T-helper 17 cell (primary cell): ENCODE results near the gene NR5A1. TPM values are rescaled to one million over a fixed set of nuclear protein-coding genes. Genes with fewer than 3 reads are reported as not detected.

Experiments
- ATAC-seq: fragments of 150-1000 bp; cut with Tn5 transposase; 2 replicates; pipeline ENCODE4 v1.10.0; 2021; ENCODE audit warnings: mild to moderate bottlenecking, moderate library complexity
- DNase-seq, 3 donors: peaks; one replicate each; pipeline versions ENCODE4 v3.0.0 to v3.0.0-alpha.2; 2020 to 2021
- H3K9me3 ChIP-seq: one replicate; pipeline ENCODE4 v1.7.0; 2013; ENCODE audit warnings: low read length, mild to moderate bottlenecking; ENCODE audit not compliant: control insufficient read depth, poor library complexity, severe bottlenecking
- H3K27ac Mint-ChIP-seq: one replicate; pipeline ENCODE4 v1.8.0; 2022; ENCODE audit warnings: mild to moderate bottlenecking, moderate library complexity, mixed read lengths
- H3K27me3 Mint-ChIP-seq: one replicate; pipeline ENCODE4 v1.8.0; 2022; ENCODE audit warnings: mixed read lengths
- H3K36me3 Mint-ChIP-seq: one replicate; pipeline ENCODE4 v1.8.0; 2022; ENCODE audit warnings: low read depth, mixed read lengths
- H3K4me1 Mint-ChIP-seq: one replicate; pipeline ENCODE4 v1.8.0; 2022; ENCODE audit warnings: mild to moderate bottlenecking, mixed read lengths
- H3K4me3 Mint-ChIP-seq: one replicate; pipeline ENCODE4 v1.8.0; 2022; ENCODE audit warnings: mild to moderate bottlenecking, moderate library complexity, mixed read lengths
- total RNA-seq, 4 donors: library from RNA in 2 of 4; stranded (reverse) in 2 of 4; gene quantifications; one replicate each; pipeline ENCODE4 v1.2.3 and lab custom pipeline; 2022 to 2026

Gene NR5A1
- total RNA-seq, 2 donors from 2014 or later, result not detected

DNA sequence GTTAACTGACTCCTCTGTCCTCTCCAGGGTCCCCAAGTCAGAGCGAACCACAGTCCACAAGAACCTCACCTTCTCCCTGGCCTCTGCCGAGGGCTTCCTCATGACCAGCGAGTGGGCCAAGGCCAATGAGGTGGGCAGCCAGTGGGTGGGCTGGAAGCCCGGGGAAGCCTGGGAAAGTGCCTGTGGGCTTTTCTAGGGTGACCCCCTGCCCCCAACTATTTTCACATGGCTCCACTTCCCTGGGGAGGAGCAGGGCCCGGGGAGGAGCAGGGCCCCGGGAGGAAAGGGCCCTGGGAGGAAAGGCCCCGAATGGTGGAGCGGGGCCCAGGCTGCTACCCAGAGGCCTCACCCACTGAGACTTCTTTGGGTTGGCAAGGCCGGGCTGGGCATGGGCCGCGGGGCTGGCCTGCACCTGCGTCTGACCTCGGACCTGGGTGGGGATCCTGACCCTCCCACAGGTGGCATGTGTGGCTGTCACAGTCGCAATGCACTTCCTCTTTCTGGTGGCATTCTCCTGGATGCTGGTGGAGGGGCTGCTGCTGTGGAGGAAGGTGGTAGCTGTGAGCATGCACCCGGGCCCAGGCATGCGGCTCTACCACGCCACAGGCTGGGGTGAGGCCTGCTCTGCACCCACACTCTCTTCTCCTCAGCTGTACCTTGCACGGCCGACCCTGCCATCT, 39.0 kb downstream of the NR5A1 start:
- DNase-seq, result no peak
- H3K4me3 Mint-ChIP-seq, result no peak overlapping the region
- peaks cover 34% of the 10 kb centered on the region for H3K27me3 Mint-ChIP-seq
- no peaks in the 10 kb centered on the region for H3K9me3 ChIP-seq
- no peak overlapping the region for H3K27ac Mint-ChIP-seq
- H3K4me1 Mint-ChIP-seq, result peaks cover 2% of the 10 kb centered on the region
- no peak for ATAC-seq
- H3K36me3 Mint-ChIP-seq, result peaks cover 4% of the 10 kb centered on the region

- ATAC-seq (no peak), DNase-seq (no peak)
- H3K27ac Mint-ChIP-seq, result no peak overlapping the region
- H3K4me1 Mint-ChIP-seq, result no peaks in the 10 kb centered on the region
- peaks cover 28% of the 10 kb centered on the region for H3K27me3 Mint-ChIP-seq
- no peaks in the 10 kb centered on the region for H3K9me3 ChIP-seq
- H3K4me3 Mint-ChIP-seq, result no peak overlapping the region
- H3K36me3 Mint-ChIP-seq, result peaks cover 4% of the 10 kb centered on the region
These were observed 39.7 kb downstream of the NR5A1 start for GRCh38 chr9:124467410-124468060.

GRCh38 chr9:124465736-124466135, 41.5 kb downstream of the NR5A1 start:
- no peak for DNase-seq
- H3K4me1 Mint-ChIP-seq, result no peaks in the 10 kb centered on the region

DNA sequence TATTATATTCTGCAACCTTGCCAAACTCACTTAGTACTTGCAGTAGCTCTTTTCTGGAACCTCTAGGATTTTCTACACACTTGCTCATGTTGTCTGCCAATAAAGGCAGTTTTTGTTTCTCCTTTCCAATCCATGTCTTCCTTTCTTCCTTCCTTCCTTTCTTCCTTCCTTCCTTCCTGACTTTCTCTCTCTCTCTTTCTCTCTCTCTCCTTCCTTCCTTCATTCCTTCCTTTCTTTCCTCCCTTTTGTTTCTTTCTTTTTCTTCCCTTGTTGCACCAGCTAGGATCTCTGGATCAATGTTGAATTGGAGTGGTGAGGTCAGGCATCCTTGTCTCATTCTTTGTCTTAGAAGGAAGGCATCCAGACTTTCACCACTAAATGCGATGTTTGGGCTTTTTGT, 44.5 kb downstream of the NR5A1 start:
- Mint-ChIP-seq H3K4me1 (no peaks in the 10 kb centered on the region), H3K27ac (no peak overlapping the region), H3K36me3 (no peaks in the 10 kb centered on the region), H3K27me3 (peaks cover 13% of the 10 kb centered on the region), H3K4me3 (no peak overlapping the region)
- no peaks in the 10 kb centered on the region for H3K9me3 ChIP-seq
- no peak for DNase-seq
- ATAC-seq, result no peak

More at GRCh38 chr9:124465736-124466135, 41.5 kb downstream of the NR5A1 start:
- Mint-ChIP-seq H3K36me3 (no peaks in the 10 kb centered on the region), H3K27me3 (peaks cover 21% of the 10 kb centered on the region), H3K4me3 (no peak overlapping the region), H3K27ac (no peak overlapping the region)
- no peaks in the 10 kb centered on the region for H3K9me3 ChIP-seq
- no peak for ATAC-seq

DNA sequence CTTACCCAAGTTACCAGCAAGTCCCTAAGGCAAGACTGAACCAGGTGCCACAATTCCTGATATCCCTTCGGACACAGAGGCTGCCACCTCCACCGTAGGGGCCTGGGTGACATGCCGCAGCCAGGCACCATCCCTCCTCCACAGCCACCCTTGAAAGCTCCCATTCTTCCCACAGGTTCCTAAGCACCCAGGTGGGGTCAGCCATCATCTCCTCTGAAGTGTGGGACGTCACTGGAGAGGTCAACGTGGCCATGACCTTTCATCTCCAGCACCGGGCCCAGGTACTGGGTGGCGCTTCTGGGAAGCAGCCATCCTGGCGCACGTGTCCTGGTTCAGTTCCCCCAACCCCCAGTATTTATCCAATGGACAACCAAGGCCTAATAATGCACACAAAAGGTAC, 48.8 kb downstream of the NR5A1 start:
- no peaks in the 10 kb centered on the region for H3K9me3 ChIP-seq
- Mint-ChIP-seq H3K27me3 (no peaks in the 10 kb centered on the region), H3K27ac (no peak overlapping the region), H3K4me3 (no peak overlapping the region), H3K36me3 (no peaks in the 10 kb centered on the region), H3K4me1 (no peaks in the 10 kb centered on the region)
- ATAC-seq, result no peak
- no peak for DNase-seq

DNA sequence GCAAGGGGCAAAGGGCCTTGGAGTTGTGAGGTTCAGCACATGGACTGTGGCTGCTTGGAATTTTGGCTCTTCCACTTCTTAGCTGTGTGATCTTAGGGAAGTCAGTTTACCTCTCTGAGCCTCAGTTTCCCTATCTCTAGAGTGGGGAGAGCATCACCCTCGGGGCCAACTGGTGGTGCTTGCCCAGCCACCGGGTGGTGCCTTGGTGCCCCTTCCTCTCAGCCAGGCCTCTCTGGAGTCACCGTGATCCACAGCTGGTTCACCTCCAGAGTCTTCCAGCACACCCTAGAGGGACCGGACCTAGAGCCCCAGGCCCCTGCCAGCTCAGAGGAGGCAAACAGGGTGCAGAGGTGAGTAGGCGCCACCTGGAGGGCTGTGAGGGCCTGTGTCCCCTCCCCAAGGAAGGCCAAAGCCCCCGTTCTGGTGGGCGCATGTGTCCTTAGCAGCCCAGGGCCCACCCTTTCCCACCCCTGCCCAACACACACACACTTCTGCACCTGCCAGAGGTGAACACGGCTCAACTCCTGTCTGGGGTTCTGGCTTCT, 49.2 kb downstream of the NR5A1 start:
- ATAC-seq (no peak), DNase-seq (no peak)
- Mint-ChIP-seq H3K36me3 (no peaks in the 10 kb centered on the region), H3K4me1 (no peaks in the 10 kb centered on the region), H3K4me3 (no peak overlapping the region), H3K27ac (no peak overlapping the region), H3K27me3 (no peaks in the 10 kb centered on the region)
- H3K9me3 ChIP-seq, result no peaks in the 10 kb centered on the region

GRCh38 chr9:124457079-124457886, 49.9 kb downstream of the NR5A1 start:
- no peaks in the 10 kb centered on the region for H3K9me3 ChIP-seq
- no peaks in the 10 kb centered on the region for H3K4me1 Mint-ChIP-seq
- peaks cover 5% of the 10 kb centered on the region for H3K27me3 Mint-ChIP-seq

GRCh38 chr9:124456341-124457078, 50.7 kb downstream of the NR5A1 start:
- ATAC-seq (no peak), DNase-seq (no peak)
- Mint-ChIP-seq H3K36me3 (no peaks in the 10 kb centered on the region), H3K27me3 (peaks cover 9% of the 10 kb centered on the region), H3K4me3 (no peak overlapping the region), H3K4me1 (no peaks in the 10 kb centered on the region), H3K27ac (no peak overlapping the region)
- no peaks in the 10 kb centered on the region for H3K9me3 ChIP-seq

More at GRCh38 chr9:124457079-124457886, 49.9 kb downstream of the NR5A1 start:
- ATAC-seq (no peak), DNase-seq (no peak)
- Mint-ChIP-seq H3K36me3 (no peaks in the 10 kb centered on the region), H3K27ac (no peak overlapping the region), H3K4me3 (no peak overlapping the region)

DNA sequence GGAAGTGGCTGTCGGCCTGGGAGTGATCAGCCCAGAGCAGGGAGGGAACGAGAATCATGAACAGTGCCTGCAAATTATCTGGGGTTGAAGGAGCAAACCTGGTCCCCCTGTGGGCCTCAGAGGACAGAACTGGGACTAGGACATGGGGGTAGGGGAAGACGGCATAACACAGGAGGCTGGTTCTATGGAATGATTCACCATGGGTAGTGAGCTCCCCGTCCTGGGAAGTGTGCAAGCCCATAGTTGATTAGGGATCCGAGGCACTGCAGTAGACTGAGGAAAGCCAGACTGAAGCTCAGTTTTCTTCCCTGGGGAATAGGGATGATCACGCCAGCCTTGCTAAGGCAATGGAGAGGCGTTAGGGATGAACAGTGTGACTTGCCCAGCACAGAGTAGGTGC, 51.4 kb downstream of the NR5A1 start:
- no peaks in the 10 kb centered on the region for H3K36me3 Mint-ChIP-seq
- ATAC-seq (no peak), DNase-seq (no peak)
- no peaks in the 10 kb centered on the region for H3K9me3 ChIP-seq
- H3K4me3 Mint-ChIP-seq, result no peak overlapping the region
- H3K27me3 Mint-ChIP-seq, result peaks cover 16% of the 10 kb centered on the region
- no peaks in the 10 kb centered on the region for H3K4me1 Mint-ChIP-seq
- no peak overlapping the region for H3K27ac Mint-ChIP-seq

- Mint-ChIP-seq H3K4me3 (no peak overlapping the region), H3K27ac (no peak overlapping the region), H3K36me3 (no peaks in the 10 kb centered on the region), H3K4me1 (no peaks in the 10 kb centered on the region), H3K27me3 (peaks cover 25% of the 10 kb centered on the region)
- DNase-seq, result no peak
- no peak for ATAC-seq
- no peaks in the 10 kb centered on the region for H3K9me3 ChIP-seq
These were observed 52.3 kb downstream of the NR5A1 start for GRCh38 chr9:124454791-124455443.

DNA sequence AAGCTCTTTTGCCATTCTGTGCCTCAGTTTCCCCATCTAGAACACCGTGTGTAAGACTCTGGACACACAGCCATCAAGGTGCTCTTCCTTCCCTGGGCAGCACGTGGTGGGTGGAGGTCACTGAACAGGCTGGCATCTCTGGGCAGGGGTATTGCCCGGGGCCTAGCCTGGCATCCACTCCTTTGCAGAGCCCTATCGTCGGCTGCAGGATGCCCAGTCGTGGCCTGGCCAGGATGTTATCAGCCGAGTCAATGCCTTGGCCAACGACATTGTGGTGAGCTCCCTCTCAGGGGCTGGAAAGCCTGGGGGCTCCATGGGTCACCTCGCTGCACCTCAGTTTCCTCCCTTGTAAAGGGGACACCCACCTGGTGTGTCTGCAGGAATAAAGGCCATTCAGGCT, 52.9 kb downstream of the NR5A1 start:
- no peak overlapping the region for H3K27ac Mint-ChIP-seq
- peaks cover 32% of the 10 kb centered on the region for H3K27me3 Mint-ChIP-seq
- ATAC-seq (no peak), DNase-seq (no peak)
- H3K9me3 ChIP-seq, result no peaks in the 10 kb centered on the region
- no peaks in the 10 kb centered on the region for H3K36me3 Mint-ChIP-seq
- H3K4me1 Mint-ChIP-seq, result no peaks in the 10 kb centered on the region
- H3K4me3 Mint-ChIP-seq, result no peak overlapping the region

GRCh38 chr9:124453586-124454191, 53.5 kb downstream of the NR5A1 start:
- Mint-ChIP-seq H3K36me3 (no peaks in the 10 kb centered on the region), H3K4me1 (no peaks in the 10 kb centered on the region), H3K4me3 (no peak overlapping the region), H3K27me3 (peaks cover 33% of the 10 kb centered on the region), H3K27ac (no peak overlapping the region)
- H3K9me3 ChIP-seq, result no peaks in the 10 kb centered on the region
- ATAC-seq (no peak), DNase-seq (no peak)
